ENCODE measurements around the gene CACNB2. TPM values are rescaled to one million over a fixed set of nuclear protein-coding genes. Genes with fewer than 3 reads are reported as not detected.
"Not testable (repeated sequence)": the region's sequence is repeated elsewhere in the genome, so short reads cannot be mapped to it uniquely, and the experiment has no call there.

The CACNB2 gene
- total and polyA plus RNA-seq, 4 experiments from 2014 or later: 0.36 to 0.81 TPM; not detected in 2

GRCh38 chr10:18429335-18429734 lies 289.1 kb downstream of the CACNB2 start:
- Mint-ChIP-seq H3K4me1 (no peaks in the 10 kb centered on the region), H3K4me3 (no peak overlapping the region), H3K36me3 (no peaks in the 10 kb centered on the region), H3K27me3 (peaks cover 3 to 7% of the 10 kb centered on the region in 2 donors), H3K9me3 (peaks cover 0 to 2% (median 0%) of the 10 kb centered on the region in 8 donors), H3K27ac (no peak overlapping the region)
- CTCF ChIA-PET (ENCODE audit: partially characterized antibody): no interaction called here
- Histone ChIP-seq H3K27ac (ENCODE audit: low read depth, low read length) (no peak overlapping the region), H3K4me1 (ENCODE audit: insufficient read depth, low read length) (no peaks in the 10 kb centered on the region), H3K36me3 (ENCODE audit: insufficient read depth, low read length) (no peaks in the 10 kb centered on the region), H3K9me3 (ENCODE audit: control insufficient read depth in 1 of 2, low read length in 2 of 2) (no peaks in the 10 kb centered on the region), H3K27me3 (ENCODE audit: insufficient read depth, low read length) (no peaks in the 10 kb centered on the region), H3K4me3 (ENCODE audit: low read length in 2 of 2) (no peak overlapping the region)
- intact Hi-C loops (cut with micrococcal nuclease): no loop called here
- DNase-seq: no peak
- POLR2A ChIA-PET (ENCODE audit: partially characterized antibody): no interaction called here

GRCh38 chr10:18436902-18437301 lies 296.7 kb downstream of the CACNB2 start:
- H3K4me1 ChIP-seq (ENCODE audit: insufficient read depth, low read length): no peaks in the 10 kb centered on the region
- no peaks in the 10 kb centered on the region for H3K9me3 ChIP-seq (ENCODE audit: control insufficient read depth in 1 of 2, low read length in 2 of 2)
- Mint-ChIP-seq H3K27me3 (no peaks in the 10 kb centered on the region), H3K36me3 (no peaks in the 10 kb centered on the region), H3K9me3 (peaks cover 0 to 3% (median 0%) of the 10 kb centered on the region in 8 donors), H3K4me3 (no peak overlapping the region), H3K27ac (no peak overlapping the region), H3K4me1 (no peaks in the 10 kb centered on the region)
- H3K27me3 ChIP-seq (ENCODE audit: insufficient read depth, low read length): no peaks in the 10 kb centered on the region
- POLR2A ChIA-PET (ENCODE audit: partially characterized antibody): no interaction called here
- H3K36me3 ChIP-seq (ENCODE audit: insufficient read depth, low read length): no peaks in the 10 kb centered on the region
- CTCF ChIA-PET (ENCODE audit: partially characterized antibody): no interaction called here
- no peak for DNase-seq
- H3K27ac ChIP-seq (ENCODE audit: low read depth, low read length): no peak overlapping the region
- H3K4me3 ChIP-seq (ENCODE audit: low read length in 2 of 2): no peak overlapping the region
- intact Hi-C loops (cut with micrococcal nuclease): no loop called here

- peaks cover 0 to 3% (median 0%) of the 10 kb centered on the region in 8 donors for H3K9me3 Mint-ChIP-seq
- no peaks in the 10 kb centered on the region for H3K4me1 Mint-ChIP-seq
- H3K27me3 Mint-ChIP-seq: no peaks in the 10 kb centered on the region
- no peaks in the 10 kb centered on the region for H3K9me3 ChIP-seq (ENCODE audit: control insufficient read depth in 1 of 2, low read length in 2 of 2)
- no peaks in the 10 kb centered on the region for H3K4me1 ChIP-seq (ENCODE audit: insufficient read depth, low read length)
- no peak overlapping the region for H3K4me3 ChIP-seq (ENCODE audit: low read length in 2 of 2)
- no peak overlapping the region for H3K4me3 Mint-ChIP-seq
- no peak overlapping the region for H3K27ac ChIP-seq (ENCODE audit: low read depth, low read length)
- no peak for DNase-seq
- no peak overlapping the region for H3K27ac Mint-ChIP-seq
- intact Hi-C loops (cut with micrococcal nuclease): no loop called here
- H3K27me3 ChIP-seq (ENCODE audit: insufficient read depth, low read length): no peaks in the 10 kb centered on the region
- no peaks in the 10 kb centered on the region for H3K36me3 ChIP-seq (ENCODE audit: insufficient read depth, low read length)
- CTCF ChIA-PET (ENCODE audit: partially characterized antibody): no interaction called here
- H3K36me3 Mint-ChIP-seq: no peaks in the 10 kb centered on the region
- POLR2A ChIA-PET (ENCODE audit: partially characterized antibody): no interaction called here
Observed at GRCh38 chr10:18437486-18437885, 297.3 kb downstream of the CACNB2 start.

GRCh38 chr10:18438361-18439126 lies 298.3 kb downstream of the CACNB2 start:
- H3K4me3 Mint-ChIP-seq: no peak overlapping the region
- Histone ChIP-seq H3K4me1 (ENCODE audit: insufficient read depth, low read length) (no peaks in the 10 kb centered on the region), H3K4me3 (ENCODE audit: low read length in 2 of 2) (no peak overlapping the region), H3K9me3 (ENCODE audit: control insufficient read depth in 1 of 2, low read length in 2 of 2) (no peaks in the 10 kb centered on the region), H3K27me3 (ENCODE audit: insufficient read depth, low read length) (no peaks in the 10 kb centered on the region), H3K36me3 (ENCODE audit: insufficient read depth, low read length) (no peaks in the 10 kb centered on the region), H3K27ac (ENCODE audit: low read depth, low read length) (no peak overlapping the region)
- H3K27me3 Mint-ChIP-seq: no peaks in the 10 kb centered on the region
- CTCF ChIA-PET (ENCODE audit: partially characterized antibody): no interaction called here
- H3K4me1 Mint-ChIP-seq: no peaks in the 10 kb centered on the region
- no peak for DNase-seq
- peaks cover 0 to 3% (median 0%) of the 10 kb centered on the region in 8 donors for H3K9me3 Mint-ChIP-seq
- intact Hi-C loops (cut with micrococcal nuclease): no loop called here
- POLR2A ChIA-PET (ENCODE audit: partially characterized antibody): no interaction called here
- no peak overlapping the region for H3K27ac Mint-ChIP-seq
- H3K36me3 Mint-ChIP-seq: no peaks in the 10 kb centered on the region

- Histone ChIP-seq H3K9me3 (ENCODE audit: control insufficient read depth in 1 of 2, low read length in 2 of 2) (no peaks in the 10 kb centered on the region), H3K4me3 (ENCODE audit: low read length in 2 of 2) (no peak overlapping the region), H3K4me1 (ENCODE audit: insufficient read depth, low read length) (no peaks in the 10 kb centered on the region), H3K36me3 (ENCODE audit: insufficient read depth, low read length) (no peaks in the 10 kb centered on the region), H3K27me3 (ENCODE audit: insufficient read depth, low read length) (no peaks in the 10 kb centered on the region), H3K27ac (ENCODE audit: low read depth, low read length) (no peak overlapping the region)
- H3K9me3 Mint-ChIP-seq: peaks cover 0 to 3% (median 0%) of the 10 kb centered on the region in 8 donors
- ChIA-PET POLR2A (ENCODE audit: partially characterized antibody) (no interaction called here), CTCF (ENCODE audit: partially characterized antibody) (no interaction called here)
- DNase-seq: no peak
- no peaks in the 10 kb centered on the region for H3K36me3 Mint-ChIP-seq
- H3K27ac Mint-ChIP-seq: no peak overlapping the region
- intact Hi-C loops (cut with micrococcal nuclease): no loop called here
- H3K27me3 Mint-ChIP-seq: peaks cover 0 to 2% of the 10 kb centered on the region in 2 donors
- no peak overlapping the region for H3K4me3 Mint-ChIP-seq
- no peaks in the 10 kb centered on the region for H3K4me1 Mint-ChIP-seq
Observed at GRCh38 chr10:18439601-18440000, 299.4 kb downstream of the CACNB2 start.

GRCh38 chr10:18445635-18446034 lies 305.4 kb downstream of the CACNB2 start:
- H3K27me3 ChIP-seq (ENCODE audit: insufficient read depth, low read length); CTCF ChIA-PET (ENCODE audit: partially characterized antibody); intact Hi-C loops (cut with micrococcal nuclease); H3K9me3 Mint-ChIP-seq; H3K4me3 ChIP-seq (ENCODE audit: low read length in 2 of 2); DNase-seq; H3K4me3 Mint-ChIP-seq; H3K27ac Mint-ChIP-seq; H3K36me3 ChIP-seq (ENCODE audit: insufficient read depth, low read length); POLR2A ChIA-PET (ENCODE audit: partially characterized antibody); H3K27ac ChIP-seq (ENCODE audit: low read depth, low read length); H3K9me3 ChIP-seq (ENCODE audit: control insufficient read depth in 1 of 2, low read length in 2 of 2); H3K36me3 Mint-ChIP-seq; H3K27me3 Mint-ChIP-seq; H3K4me1 Mint-ChIP-seq; H3K4me1 ChIP-seq (ENCODE audit: insufficient read depth, low read length): not testable (repeated sequence)

- ChIA-PET POLR2A (ENCODE audit: partially characterized antibody) (no interaction called here), CTCF (ENCODE audit: partially characterized antibody) (no interaction called here)
- no peaks in the 10 kb centered on the region for H3K9me3 ChIP-seq (ENCODE audit: control insufficient read depth in 1 of 2, low read length in 2 of 2)
- DNase-seq: no peak
- H3K9me3 Mint-ChIP-seq: peaks cover 0 to 2% (median 0%) of the 10 kb centered on the region in 8 donors
- no peaks in the 10 kb centered on the region for H3K36me3 Mint-ChIP-seq
- no peak overlapping the region for H3K27ac Mint-ChIP-seq
- H3K27ac ChIP-seq (ENCODE audit: low read depth, low read length): no peak overlapping the region
- peak overlapping the region in 1 of 8 donors; percentile 26 for H3K4me3 Mint-ChIP-seq
- no peak overlapping the region for H3K4me3 ChIP-seq (ENCODE audit: low read length in 2 of 2)
- H3K4me1 ChIP-seq (ENCODE audit: insufficient read depth, low read length): no peaks in the 10 kb centered on the region
- no peaks in the 10 kb centered on the region for H3K27me3 ChIP-seq (ENCODE audit: insufficient read depth, low read length)
- H3K36me3 ChIP-seq (ENCODE audit: insufficient read depth, low read length): no peaks in the 10 kb centered on the region
- H3K4me1 Mint-ChIP-seq: no peaks in the 10 kb centered on the region
- intact Hi-C loops (cut with micrococcal nuclease): no loop called here
- peaks cover 7% of the 10 kb centered on the region in 2 donors for H3K27me3 Mint-ChIP-seq
Observed at GRCh38 chr10:18446205-18446604, 306.0 kb downstream of the CACNB2 start.
